LNCAP (cell line): ENCODE results near the gene SLC2A6.

Experiments used
- CTCF ChIP-seq: fragments of 450-650 bp; IDR thresholded peaks from 2 replicates; pipeline ENCODE4 v1.5.1; 2017; ENCODE audit warnings: mild to moderate bottlenecking

Gene SLC2A6

DNA sequence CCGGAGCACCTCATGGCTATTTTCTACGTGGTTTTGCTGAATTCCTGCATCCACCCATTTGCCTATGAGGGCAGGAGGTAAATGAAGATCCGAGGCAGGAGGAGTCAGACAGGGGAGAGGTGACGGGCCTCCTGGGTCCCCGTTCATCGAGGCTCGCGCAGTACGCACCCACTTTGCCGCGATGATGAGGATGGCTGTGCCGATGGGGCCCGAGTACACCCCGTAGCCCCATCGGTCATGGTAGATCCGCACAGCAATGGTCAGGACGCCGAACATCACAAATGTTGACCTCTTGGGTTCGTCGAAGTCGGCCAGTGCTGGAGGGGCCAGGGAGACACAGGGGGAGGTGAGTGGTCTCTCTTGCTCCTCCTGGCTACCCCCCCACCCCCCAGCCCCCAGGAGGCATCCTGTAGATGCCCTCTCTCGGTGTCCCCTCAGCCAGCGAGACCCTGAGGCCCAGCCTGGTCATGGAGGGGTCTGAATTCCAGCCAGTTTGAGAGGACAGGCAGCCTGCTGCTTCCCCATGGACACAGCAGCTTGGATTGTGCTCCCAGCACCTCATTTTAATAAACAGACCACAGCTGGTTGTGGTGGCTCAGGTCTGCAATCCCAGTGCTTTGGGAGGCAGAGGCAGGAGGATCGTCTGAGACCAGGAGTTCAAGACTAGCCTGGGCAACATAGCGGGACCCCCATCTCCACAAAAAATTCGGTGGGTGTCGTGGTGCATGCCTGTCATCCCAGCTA lies 40.0 kb upstream of the SLC2A6 start:
- no peak for TF ChIP-seq CTCF

GRCh38 chr9:133518200-133518599 lies 39.3 kb upstream of the SLC2A6 start:
- no peak for TF ChIP-seq CTCF

GRCh38 chr9:133517711-133518110 lies 38.8 kb upstream of the SLC2A6 start:
- no peak for TF ChIP-seq CTCF

- no peak for TF ChIP-seq CTCF
Observed at GRCh38 chr9:133516961-133517350, 38.1 kb upstream of the SLC2A6 start.

DNA sequence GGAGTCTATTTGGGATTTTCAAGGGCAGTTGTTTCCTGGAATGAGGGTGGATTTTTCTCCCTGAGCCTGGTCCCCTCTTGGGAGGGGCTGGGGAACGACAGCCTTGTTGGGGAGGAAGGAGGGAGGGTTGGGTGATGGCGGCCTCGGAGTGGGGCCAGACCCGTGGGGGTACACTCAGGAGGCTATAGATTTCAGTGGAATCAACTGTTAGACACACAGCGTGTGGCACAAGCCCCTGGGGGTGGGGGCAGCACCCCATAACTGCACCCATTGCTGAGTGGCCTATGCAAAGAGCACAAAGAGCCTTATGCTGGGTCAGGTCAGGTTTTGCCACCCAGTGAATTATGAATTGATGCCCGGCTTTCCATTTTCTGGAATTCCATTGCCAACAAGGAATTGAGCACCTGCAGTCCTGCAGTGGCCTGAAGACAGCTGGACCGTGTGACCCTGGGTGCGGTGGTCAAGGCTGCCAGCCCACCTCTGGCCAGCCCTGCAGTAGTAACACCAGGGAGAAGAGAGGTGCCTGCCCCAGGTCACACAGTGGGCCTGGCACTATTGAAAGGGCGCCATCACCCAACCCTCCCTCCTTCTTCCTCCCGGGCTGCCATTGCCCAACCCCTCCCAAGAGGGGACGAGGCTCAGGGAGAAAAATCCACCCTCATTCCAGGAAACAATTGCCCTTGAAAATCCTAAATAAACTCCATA lies 37.5 kb upstream of the SLC2A6 start:
- TF ChIP-seq CTCF, result no peak

GRCh38 chr9:133515615-133516255 lies 36.8 kb upstream of the SLC2A6 start:
- no peak for TF ChIP-seq CTCF

DNA sequence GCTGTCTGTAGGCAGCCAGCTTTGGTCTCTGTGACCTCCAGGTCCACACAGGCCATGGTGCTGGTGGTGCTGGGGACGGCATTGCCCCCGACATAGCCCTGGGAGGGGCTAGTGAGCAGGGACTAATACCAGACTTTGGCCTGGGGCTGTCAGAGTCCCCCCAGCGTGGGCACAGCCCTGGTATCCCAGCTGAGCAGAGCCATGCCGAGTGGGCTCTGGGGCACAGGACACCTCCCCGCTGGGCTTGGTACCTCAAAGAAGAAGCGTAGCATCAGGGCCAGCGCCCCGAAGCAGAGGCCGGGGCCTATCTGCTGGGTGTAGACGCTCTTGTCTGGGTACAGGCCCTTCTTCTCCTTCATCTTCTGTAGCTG lies 36.3 kb upstream of the SLC2A6 start:
- no peak for TF ChIP-seq CTCF
